Right ventricle myocardium inferior (tissue), 1 donor: ENCODE data around the gene C1QTNF8. TPM values are rescaled to one million over a fixed set of nuclear protein-coding genes. Genes with fewer than 3 reads are reported as not detected.

ENCODE experiments used
- ATAC-seq: fragments of 200-7000 bp; cut with Tn5 transposase; one replicate; pipeline ENCODE4 v1.9.1; 2020; ENCODE audit warnings: mild to moderate bottlenecking, moderate library complexity
- DNase-seq: peaks from one replicate; pipeline ENCODE4 v3.0.0; 2021; ENCODE audit errors: missing footprints
- intact Hi-C: fragments of 100-400 bp; cut with DNase I; formaldehyde crosslinking; loops from one replicate; pipeline ENCODE4 v1.11.0; 2022
- total RNA-seq: library from RNA; stranded (reverse); fragmentation: NEBNext Ultra II Directional; extraction: Animal tissue kit (Norgen Biotek cat#: 25700); gene quantifications from one replicate; pipeline ENCODE4 v1.2.1, GENCODE V29; 2021
- donor health status: DM: no; HTN: yes; CAD: no; lungs with severe emphysema.

Gene C1QTNF8
- total RNA-seq, 1 donor from 2014 or later, result 0.19 TPM

DNA sequence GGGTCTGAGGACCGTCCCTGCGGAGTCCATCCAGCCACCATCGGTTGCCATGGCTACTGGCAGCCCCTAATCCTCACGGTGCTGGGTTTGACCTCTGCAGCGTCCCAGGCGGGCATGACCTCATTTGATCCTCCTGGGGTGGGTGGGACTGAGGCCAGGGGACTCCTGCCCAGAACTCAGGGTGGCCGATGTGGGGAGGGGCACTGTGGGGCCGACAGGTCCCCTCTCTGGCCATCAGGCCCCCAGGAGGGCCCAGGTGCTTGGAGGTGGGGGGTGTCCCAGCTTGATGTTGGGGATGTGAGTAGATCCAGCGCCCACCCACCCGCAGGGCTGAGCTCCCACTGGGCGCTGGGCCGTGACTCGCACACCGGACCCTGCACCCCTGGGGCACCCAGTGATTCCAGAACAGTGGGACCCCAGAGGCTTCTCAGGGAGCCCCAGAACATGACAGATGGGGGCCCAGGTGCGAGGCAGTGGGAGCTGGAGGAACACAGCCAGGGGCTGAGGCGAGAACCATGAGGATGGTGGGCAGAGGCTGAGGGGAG lies 25.1 kb downstream of the C1QTNF8 start:
- DNase-seq (no peak), ATAC-seq (no peak)
- intact Hi-C loops, result no loop called here

- no peak for DNase-seq
- intact Hi-C loops, result no loop called here
- no peak for ATAC-seq
Measured at GRCh38 chr16:1070084-1070863, 25.8 kb downstream of the C1QTNF8 start.

DNA sequence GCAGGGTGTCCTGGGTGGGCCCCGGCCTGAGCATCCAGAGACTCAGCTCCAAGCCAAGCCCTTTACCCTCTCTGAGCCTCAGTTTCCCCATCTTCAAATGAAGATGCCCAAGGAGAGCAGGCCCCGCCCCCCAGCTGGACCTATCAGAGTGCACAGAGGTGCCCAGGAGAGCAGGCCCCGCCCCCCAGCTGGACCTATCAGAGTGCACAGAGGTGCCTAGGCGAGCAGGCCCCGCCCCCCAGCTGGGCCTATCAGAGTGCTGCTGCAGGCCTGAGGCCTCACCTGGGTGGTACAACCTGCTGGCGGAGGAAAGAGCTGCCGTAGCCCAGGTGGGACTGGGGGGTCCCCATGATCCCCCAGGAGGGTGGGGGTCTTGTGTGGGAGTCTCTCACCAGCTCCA lies 26.9 kb downstream of the C1QTNF8 start:
- ATAC-seq (peak; percentile 20), DNase-seq (no peak)
- intact Hi-C loops, result no loop called here

DNA sequence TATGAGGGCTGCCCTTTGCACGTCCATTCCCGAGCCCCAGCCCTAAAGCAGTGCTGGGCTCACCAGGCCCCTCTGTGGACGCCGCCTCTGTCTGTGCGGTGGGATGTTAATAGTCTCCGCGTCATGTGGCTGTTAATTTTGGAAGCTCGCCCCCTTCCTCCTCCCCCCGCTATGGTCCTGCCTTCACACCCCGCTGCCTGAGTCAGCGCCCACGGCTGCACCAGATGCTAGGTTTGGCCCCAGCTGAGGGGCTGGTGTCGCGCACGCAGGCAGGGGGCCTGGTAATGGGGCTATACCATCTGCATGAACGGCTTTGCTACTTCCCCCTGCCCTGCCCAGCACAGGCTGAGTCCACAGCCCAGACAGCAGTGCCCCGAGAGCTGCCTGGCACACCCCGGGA lies 27.6 kb downstream of the C1QTNF8 start:
- intact Hi-C loops, result no loop called here
- no peak for DNase-seq

DNA sequence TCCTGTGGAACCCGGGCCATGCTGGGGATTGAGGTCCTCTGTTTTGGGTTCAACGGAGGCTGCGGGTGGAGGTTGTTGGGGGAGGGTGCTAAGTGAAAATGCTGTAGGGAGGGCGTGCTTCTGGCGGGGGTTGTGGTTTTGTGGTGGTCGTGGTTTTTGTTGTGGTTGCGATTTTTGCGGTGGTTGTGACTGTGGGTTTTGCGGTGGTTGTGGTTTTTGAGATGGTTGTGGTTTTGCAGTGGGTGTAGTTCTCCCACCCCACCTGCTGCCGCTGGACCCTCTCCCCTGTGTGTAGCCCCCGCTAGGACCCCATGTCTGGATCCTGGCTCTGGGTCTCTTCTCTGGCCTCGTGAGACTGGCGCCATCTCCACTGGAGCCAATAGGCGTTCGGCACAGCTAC lies 28.4 kb downstream of the C1QTNF8 start:
- intact Hi-C loops, result no loop called here
- no peak for DNase-seq
- ATAC-seq, result no peak

More for the DNA sequence above, 27.6 kb downstream of the C1QTNF8 start:
- ATAC-seq, result no peak

DNA sequence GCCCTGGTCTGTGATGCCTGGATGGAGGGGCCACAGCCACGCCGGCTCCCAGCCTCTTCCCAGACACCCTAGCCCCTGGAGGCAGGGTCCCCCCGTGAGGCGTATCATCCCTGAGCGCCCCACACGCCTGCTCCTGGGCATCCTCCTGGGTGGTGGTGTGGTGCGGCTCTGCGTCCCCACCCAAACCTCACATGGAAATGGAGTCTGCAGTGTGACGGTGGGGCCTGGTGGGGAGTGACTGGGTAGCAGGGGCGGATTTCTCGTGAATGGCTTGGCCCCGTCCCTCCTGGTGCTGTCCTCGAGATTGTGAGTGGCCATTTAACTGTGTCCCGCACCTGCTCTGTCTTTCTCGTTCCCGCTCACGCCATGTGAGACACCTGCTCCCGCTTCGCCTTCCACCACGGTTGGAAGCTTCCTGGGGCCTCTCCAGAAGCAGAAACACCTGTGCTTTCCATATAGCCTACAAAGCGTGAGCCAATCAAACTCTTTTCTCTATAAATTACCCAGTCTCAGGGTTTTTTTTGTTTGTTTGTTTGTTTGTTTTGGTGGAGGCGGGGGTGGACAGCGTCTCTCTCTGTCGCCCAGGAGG lies 29.4 kb downstream of the C1QTNF8 start:
- intact Hi-C loops, result no loop called here
- no peak for DNase-seq
- ATAC-seq, result no peak

- intact Hi-C loops, result no loop called here
- ATAC-seq (no peak), DNase-seq (no peak)
Measured at GRCh38 chr16:1065469-1066128, 30.4 kb downstream of the C1QTNF8 start.

GRCh38 chr16:1063728-1064127 lies 32.3 kb downstream of the C1QTNF8 start:
- no peak for ATAC-seq
- intact Hi-C loops, result no loop called here
- DNase-seq, result no peak

GRCh38 chr16:1062895-1063294 lies 33.1 kb downstream of the C1QTNF8 start:
- ATAC-seq, result no peak
- no peak for DNase-seq
- intact Hi-C loops, result no loop called here

DNA sequence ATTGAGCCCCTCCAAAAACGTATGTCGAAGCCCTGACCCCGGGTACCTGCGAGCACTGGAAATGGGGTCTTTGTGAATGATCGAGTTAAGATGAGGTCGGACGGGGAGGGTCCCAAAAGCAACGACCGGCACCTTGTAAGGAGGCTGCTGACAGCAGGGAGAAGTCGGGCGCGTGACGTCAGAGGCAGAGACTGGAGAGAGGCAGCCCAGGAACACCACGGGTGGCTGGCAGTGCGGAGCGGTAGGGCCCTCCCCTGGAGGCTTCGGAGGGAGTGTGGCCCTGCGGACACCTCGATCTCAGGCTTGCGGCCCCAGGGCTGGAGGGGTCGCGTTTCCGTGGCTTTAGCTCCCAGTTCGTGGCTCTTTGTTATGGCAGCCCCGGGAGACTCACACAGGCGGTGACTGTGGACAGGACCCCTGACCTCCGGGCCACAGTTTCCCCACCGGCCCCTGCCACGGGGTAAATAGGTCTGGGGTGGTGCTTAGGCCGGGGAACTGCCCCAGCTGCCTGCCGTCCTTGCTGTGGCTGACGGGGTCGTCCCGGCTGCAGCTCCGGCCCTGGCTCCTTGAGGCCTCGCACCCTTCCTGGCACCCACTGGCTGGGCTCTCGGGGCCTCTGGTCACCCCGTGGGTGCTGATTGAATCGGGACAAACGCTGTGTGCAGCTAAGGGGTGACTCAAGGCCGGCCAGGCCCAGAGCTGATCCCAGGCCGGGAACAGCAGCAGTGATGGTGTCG lies 34.1 kb downstream of the C1QTNF8 start:
- ATAC-seq, result no peak
- no peak for DNase-seq
- intact Hi-C loops, result no loop called here

DNA sequence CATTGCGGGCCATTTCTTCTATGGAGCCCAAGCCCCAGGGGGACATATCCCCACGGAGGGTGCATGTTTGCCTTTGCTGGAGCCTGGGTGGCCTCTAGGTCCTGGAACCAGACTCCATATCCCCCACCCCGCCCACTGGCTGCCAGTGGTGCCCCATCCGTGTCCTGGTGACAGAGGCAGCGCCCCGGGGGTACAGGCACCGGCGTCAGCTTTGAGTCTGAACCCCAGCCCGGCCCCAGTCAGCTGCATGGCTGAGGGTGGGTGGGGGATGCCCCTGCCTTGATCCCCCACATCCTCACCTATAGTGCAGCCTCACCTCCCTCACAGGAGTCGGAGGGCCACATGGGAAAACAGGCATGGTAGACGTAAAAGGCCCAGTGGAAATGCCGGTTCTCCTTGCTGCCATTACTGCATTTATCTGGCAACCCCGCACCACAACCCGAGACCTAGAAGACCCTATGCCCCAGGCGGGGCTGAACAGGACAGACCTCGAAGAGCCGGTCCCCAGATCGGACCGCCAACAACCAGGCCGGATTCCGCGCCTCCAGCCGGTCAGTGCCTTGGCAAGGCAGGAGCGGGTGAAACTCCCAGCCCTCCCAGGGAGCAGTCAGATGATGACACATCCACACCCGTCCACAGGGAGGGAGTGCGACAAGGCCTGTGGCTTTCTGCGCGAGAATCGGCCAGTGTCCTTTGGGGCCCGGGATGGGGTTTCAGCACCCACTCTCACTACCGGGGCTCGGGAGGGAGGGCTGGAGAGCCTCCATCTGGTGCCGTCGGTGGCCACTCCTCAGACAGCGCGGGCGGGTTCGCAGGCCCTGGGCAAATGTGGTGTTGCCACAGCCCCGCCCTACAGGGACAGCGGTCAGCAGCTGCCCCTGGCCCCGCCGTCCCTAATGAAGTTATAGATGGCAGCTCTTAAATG lies 35.4 kb downstream of the C1QTNF8 start:
- ATAC-seq (no peak), DNase-seq (no peak)
- intact Hi-C loops, result no loop called here

DNA sequence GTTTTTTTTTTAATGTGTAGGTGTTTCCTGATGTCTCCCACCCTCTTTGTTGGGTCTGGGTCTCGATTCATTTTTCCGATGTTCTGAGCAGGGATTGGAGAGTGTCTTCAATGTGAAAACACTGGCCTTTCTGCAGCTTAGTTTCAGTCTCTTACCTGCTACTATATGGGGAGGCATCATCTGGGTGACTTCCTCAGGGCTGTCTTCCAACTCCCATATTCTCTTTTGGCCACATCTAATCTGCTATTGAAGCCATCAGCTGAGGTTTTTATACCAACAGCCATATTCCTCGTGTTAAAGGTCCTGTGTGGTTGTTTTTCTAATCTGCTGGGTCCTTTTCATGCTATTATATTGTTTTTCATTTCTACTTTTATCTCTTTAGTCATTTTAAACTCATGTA lies 36.7 kb downstream of the C1QTNF8 start:
- intact Hi-C loops, result no loop called here
- no peak for ATAC-seq
- no peak for DNase-seq

DNA sequence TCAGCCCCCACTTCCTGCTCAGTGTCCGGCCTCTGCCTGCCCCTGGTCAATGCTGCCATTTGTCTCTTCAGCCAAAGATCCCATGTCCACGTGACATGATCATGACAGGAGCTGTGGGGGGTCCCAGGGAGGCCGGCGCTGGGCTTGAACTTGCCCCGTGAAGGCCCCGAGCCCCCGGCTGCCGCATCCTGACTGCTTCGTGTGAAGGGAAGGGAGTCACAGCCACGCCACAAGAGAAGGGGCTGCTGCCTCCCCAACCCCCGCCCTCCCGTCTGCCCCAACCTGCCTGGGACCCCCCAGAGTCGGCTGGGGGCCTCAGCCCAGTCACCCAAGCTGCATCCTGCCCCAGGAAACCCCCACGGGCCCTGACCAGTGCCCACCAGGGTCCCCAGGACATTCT lies 37.8 kb downstream of the C1QTNF8 start:
- DNase-seq (no peak), ATAC-seq (no peak)
- intact Hi-C loops, result no loop called here

DNA sequence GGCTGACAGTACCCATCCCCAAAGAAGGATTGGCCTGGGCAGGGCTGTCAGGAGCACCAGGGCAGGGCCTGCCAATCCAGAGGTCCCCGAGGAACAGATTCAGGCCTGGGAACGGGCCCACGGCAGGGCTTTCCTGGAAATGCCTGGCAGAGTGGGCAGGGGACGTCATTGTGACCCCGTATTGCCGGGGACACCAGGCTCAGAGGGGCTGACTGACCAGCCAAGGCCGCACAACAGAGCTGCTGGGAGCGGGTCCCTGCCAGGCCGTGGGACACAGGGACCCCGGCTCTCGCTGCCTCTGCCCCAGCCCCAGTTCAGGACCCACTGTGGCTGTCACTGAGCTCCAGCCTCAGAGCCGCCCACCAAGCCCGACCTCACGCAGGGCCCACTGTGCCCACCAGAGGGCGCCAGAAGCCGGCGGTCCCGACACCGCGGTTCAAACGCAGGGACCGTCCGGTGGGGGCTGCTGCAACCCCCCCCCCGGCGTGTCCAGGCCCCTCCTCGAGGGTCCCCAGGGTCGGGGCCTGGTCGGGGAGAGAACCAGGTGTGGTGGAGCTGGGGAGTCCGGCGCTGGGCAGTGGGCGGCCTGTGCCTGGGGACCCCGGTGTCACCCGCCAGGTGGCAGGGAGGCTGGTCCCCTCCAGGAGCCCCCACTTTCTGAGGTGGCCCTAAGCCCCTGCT lies 38.7 kb downstream of the C1QTNF8 start:
- intact Hi-C loops, result loop anchor here (2.0 kb wide), 1 partner anchor 45 kb away; no protein-coding TSS in a partner anchor
- no peak for DNase-seq
- ATAC-seq, result peak; percentile 27

- ATAC-seq, result no peak
- intact Hi-C loops, result loop anchor here (2.0 kb wide), 1 partner anchor 47 kb away; no protein-coding TSS in a partner anchor
- no peak for DNase-seq
Measured at GRCh38 chr16:1056196-1056595, 39.8 kb downstream of the C1QTNF8 start.

DNA sequence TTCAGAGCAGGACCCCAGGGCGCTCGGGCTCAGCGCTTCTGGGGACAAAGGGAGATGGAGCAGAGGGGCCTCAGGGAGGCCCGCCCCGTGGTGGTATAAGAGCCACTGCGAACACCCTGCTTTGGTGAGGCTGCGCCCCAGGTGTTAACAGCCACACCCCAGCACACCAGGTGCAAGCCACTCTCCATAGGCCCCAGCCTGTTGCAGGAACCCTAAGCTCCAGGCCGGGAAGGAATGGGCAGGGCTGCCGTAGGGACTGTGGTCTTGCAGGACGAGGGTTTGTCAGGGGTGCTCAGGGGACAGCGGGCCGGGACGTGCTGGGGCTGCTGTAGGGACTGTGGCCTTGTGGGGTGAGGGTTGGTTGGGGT lies 40.5 kb downstream of the C1QTNF8 start:
- no peak for ATAC-seq
- DNase-seq, result no peak
- intact Hi-C loops, result loop anchor here (1.0 kb wide), 2 partner anchors 242 to 344 kb away; no protein-coding TSS in a partner anchor
